Epidermal melanocyte (primary cell): ENCODE data around the gene SOX8.
A peak's percentile ranks its signal among the peaks of the same experiment; 100 is the strongest.
"Not testable (repeated sequence)": the region's sequence is repeated elsewhere in the genome, so short reads cannot be mapped to it uniquely, and the experiment has no call there.

Source experiments
- DNase-seq: peaks from one replicate; pipeline ENCODE4 v3.0.0; 2011; ENCODE audit warnings: low spot score; ENCODE audit not compliant: insufficient read length

Gene SOX8

GRCh38 chr16:1024138-1024537 lies 42.6 kb downstream of the SOX8 start:
- no peak for DNase-seq

DNA sequence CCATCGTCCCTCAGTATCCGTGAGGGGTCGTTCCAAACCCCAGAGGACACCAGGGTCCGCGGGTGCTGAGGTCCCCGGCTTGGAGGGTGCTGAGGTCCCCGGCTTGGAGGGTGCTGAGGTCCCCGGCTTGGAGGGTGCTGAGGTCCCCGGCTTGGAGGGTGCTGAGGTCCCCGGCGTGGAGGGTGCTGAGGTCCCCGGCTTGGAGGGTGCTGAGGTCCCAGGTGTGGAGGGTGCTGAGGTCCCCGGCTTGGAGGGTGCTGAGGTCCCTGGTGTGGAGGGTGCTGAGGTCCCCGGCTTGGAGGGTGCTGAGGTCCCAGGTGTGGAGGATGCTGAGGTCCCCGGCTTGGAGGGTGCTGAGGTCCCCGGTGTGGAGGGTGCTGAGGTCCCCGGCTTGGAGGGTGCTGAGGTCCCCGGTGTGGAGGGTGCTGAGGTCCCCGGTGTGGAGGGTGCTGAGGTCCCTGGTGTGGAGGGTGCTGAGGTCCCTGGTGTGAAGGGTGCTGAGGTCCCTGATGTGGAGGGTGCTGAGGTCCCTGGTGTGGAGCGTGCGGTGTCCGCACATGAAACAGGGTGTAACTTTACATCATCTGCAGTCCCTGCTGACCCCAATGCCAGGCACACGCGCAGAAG lies 43.7 kb downstream of the SOX8 start:
- not testable (repeated sequence) for DNase-seq

DNA sequence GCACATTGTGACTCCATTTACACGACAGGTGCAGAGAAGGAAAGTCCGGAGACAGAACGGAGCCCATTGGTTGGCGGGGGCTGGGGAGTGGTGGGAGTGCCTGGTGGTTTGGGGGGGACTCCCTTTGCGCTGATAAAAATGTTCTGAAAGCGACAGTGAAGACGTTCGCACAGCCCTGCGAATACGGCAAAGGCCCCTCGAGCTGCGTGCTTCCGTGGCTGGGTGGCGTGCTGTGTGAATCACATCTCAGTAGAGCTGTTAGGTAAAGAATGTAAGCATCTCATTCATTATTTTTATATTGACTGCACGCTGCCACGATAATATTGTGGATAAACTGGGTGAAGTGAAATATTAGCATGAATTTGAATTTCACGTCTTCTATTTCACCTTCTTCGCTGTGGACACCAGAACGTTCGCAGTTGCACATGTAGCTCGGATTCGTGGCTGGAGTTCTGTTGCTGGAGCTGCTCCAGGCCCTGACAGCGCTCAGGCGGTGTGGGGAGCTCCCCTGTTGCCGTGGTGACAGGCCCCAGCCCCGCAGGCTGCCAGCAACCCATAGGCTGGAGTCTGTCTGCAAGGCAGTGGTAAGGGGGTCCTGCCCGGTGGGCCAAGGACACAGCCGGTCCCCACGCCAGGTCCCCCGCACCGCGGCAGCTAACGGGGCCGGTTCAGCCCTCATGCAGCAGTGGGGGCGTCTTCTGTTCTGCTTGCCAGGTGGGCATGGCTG lies 44.6 kb downstream of the SOX8 start:
- no peak for DNase-seq

DNA sequence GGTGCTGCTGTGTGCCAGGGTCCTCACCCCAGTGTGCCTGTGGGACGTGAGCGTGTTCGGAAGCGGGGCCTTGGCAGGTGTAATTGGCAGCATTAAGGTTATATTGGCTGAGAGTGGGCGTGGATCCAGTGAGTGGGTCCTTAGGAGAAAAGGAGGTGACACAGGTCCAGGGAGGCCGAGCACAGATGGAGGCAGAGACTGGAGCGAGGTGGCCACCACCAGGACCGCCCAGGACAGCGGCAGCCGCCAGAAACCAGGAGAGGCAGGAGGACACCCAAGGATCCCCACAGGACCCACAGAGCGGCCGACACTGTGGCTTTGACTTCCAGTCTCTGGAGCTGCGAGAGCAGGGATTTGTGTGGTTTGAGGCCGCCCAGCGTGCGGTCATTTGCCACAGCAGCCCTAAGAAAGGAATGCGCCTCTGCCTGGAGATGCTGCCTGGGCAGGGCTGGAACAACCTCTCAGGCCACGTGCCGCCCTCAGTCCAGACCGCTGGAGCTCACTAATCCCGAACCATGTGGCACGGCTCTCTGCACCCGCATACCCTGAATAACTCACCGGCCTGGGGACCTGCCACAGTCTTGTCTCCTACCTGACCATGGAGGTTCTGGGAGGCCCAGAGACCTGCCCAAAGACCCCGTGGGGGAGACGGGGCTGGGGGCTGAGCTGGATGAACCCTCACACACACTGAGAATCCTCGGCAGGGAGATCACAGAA lies 45.4 kb downstream of the SOX8 start:
- DNase-seq: peak; percentile 35

DNA sequence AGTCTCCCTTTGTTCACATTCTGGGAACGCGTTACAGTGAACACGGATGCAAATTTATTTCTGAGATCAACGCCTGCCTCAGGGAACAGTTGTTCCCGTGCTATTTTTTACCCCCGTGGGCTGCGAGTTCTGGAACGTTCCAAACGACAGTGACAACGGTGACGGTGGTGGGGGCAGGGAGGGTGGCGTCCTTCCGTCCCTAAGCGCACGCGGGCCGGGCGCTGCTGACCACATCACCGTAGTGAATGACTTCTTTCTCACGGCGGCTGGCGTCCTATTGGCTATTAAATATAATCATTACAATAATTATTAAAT lies 45.9 kb downstream of the SOX8 start:
- no peak for DNase-seq

DNA sequence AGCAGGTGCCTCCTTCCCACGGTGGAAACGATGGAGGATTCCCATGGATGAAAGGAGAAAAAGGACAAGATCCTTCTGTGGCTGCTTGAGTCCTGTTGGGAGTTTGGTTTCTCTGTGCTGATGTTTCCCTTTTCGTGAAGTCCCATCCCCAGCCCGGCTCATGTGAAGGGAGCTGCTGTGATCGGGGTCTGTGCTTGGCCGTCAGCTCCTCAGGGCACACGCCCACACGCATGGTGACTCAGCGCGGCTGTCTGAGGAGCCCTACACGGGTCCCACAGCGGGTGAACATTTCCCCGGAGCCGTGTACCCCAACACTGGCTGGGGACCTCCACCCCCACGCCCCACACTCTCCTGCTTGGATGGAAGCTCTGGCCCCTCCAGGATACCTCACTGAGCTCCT lies 46.5 kb downstream of the SOX8 start:
- DNase-seq: no peak

GRCh38 chr16:1028524-1029258 lies 47.1 kb downstream of the SOX8 start:
- DNase-seq: no peak

- no peak for DNase-seq
Measured at GRCh38 chr16:1029259-1029545, 47.6 kb downstream of the SOX8 start.

GRCh38 chr16:1030473-1030901 lies 48.9 kb downstream of the SOX8 start:
- DNase-seq: no peak

GRCh38 chr16:1031666-1032065 lies 50.1 kb downstream of the SOX8 start:
- DNase-seq: no peak

GRCh38 chr16:1032607-1033006 lies 51.0 kb downstream of the SOX8 start:
- DNase-seq: no peak

DNA sequence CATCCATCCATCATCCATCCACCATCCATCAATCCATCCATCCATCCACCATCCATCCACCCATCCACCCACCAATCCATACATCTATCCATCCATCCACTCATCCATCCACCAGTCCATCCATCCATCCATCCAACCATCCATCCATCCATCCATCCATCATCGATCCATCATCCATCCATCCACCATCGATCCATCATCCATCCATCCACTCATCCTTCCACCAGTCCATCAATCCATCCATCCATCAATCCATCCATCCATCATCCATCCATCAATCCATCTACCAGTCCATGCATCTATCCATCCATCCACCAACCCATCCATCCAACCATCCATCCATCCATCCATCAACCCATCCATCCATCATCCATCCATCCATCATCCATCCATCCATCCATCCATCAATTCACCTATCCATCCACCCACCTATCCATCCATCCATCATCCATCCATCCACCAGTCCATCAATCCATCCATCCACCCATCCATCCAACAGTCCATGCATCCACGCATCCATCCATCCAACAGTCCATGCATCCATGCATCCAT lies 51.6 kb downstream of the SOX8 start:
- DNase-seq: no peak

GRCh38 chr16:1034230-1035065 lies 52.9 kb downstream of the SOX8 start:
- no peak for DNase-seq

- DNase-seq: no peak
Measured at GRCh38 chr16:1035066-1035415, 53.5 kb downstream of the SOX8 start.

DNA sequence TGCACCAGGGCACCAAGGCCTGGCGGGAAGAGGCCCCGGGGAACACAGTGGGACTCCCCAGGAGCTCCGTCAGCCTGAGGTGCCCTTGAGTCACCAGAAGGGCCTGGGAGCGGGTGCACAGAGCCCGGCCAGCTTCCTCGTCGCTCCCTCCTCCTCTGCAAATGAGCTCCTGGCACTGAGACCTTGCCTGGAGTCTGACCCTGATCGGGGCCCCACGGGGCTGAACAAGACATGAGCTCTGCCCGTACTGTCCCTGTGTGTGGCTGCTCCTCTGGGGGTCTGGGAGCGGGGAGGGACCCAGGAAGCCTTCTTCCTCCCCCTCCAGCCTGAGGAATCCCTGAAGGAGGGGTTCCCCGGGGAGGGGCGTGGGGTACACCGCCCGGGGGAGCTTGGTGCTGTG lies 54.6 kb downstream of the SOX8 start:
- DNase-seq: no peak
